ENCODE results near the gene DOCK4.

The DOCK4 gene

DNA sequence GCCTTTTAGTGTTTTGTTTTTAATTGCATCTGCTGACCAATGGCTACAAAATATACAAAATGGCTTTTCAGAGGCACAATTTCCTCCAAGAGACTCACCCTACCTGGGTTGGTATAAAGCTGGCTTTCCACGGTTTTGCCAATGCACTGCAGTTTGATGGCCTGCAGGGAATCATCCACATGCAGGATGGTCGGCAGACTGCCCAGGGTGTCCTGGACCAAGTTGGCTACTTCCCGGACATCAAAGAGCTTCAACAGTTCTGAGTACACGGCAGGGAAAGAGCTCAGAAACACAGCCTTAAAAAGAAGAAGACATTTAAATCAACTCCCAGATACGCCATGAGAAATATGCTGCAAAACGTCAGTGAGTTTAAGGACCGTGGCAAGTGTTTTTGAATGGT lies 342.9 kb downstream of the DOCK4 start:
- DNase-seq (ENCODE audit: low read depth, low spot score), result no peak

DNA sequence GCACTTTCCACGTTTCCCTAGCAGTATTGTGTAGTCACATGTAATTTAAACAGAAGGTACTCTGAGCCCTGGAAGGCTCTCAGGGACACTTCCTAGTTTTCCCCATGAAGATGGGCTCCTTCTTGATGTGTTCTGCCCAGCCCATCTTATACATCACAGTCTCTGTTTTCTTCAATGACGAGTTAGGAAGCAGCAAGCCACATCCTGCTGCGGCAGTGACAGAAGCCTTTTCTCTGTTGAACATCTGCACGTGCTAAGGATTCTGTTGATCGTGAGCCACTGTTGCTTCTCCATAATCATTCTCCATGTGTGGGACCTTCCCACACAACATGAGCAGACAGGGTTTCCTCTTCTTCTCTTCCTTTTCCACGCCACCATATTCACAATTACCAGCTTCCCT lies 346.0 kb downstream of the DOCK4 start:
- no peak for DNase-seq (ENCODE audit: low read depth, low spot score)

DNA sequence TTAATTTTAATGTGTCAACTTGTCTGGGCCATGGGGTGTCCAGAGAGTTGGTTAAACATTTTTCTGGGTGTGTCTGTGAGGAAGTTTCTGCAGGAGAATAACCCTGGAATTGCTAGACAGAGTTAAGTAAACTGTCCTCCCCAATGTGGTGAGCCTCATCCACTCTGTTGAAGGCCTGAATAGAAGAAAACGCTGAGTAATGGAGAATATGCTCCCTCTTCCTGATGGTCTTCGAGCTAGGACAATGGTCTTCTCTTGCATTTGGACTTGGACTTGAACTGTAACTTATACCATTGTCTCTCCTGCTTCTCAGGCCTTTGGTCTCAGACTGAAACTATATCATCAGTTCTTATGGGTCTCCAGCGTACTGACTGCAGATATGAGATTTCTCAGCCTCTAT lies 347.9 kb downstream of the DOCK4 start:
- DNase-seq (ENCODE audit: low read depth, low spot score), result no peak

DNA sequence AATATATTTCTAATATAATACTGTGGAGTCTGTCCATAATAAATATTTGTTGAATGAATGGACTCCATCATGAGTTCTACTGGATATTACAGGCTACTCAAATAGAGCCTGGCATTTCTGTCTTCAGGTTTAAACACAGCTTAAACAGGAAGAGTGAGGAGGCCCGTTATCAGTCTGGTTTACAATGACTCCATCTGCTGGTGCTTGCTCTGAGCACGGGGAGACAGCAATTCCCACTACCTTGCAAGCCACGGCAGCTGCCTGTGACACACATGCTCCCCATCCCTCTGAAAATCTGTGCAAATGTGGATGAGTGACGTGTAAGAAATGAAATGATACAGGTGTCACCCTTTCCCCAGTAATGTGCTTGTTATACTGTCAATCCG lies 350.4 kb downstream of the DOCK4 start:
- no peak for DNase-seq (ENCODE audit: low read depth, low spot score)

DNA sequence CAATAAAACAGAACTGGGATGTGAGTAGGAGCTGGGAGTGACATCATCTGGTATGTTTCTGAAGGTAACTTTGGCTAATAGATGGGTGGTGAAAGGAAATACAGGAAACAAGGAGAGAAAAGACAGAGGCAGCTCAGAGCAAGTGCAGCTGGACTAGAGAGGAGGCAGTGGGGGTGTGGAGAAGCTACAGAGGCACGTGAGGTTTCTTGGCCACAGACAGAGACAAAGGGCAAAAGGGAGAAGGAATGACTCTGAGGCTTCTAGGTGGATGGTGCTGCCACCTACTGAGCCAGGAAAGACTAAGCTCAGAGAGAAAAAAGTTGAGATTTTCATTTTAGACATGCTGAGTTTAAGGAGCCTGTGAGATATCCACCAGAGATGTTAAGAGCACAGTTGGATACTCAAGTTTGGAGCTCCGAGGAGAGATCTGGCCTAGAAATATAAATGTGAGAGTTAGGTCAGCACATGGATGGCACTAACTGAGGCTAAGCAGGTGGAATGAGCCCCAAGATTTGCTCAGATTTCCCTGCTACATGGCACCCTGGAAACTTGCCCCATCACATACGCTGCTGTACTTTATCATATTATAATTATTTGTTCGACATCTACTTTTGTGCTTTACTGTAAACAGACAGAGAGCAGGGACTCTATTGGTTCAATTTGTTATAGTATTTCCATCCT lies 350.9 kb downstream of the DOCK4 start:
- peak; percentile 57 for DNase-seq (ENCODE audit: low read depth, low spot score)

DNA sequence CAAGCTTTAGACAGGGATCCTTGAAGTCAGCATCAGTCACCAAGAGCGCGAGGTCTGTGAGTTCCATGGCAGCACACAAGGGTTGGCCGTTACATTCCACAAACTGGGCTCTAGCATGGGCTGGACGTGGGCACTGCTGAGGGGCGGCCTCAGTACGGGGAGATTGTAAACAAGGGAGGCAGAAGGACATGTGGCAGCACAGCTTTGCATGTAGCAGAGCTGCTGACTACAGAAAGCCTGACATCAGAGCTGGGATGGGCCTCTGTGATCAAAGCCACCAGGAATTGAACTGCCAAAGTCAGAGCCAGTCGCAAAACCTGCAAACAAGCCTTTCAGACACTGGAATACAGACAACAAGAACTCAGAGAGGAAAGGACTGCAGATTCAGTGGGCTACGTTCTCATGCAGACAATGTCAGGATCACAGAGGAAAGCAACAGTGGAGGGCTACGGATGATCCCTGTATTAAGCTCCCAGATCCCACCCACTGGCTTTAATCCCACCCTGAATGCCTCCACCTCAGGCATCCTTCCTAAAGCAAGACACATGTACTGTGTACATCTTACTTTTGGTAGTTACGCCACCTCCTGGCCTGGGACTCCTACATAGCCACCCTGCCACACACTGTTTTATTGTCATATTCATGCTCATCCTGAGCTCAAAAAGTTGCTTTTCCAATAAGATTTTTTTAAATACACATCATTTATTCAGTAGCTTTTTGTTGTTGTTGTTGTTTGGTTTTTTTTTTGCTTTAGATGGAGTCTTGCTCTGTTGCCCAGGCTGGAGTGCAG lies 352.8 kb downstream of the DOCK4 start:
- DNase-seq (ENCODE audit: low read depth, low spot score), result no peak

DNA sequence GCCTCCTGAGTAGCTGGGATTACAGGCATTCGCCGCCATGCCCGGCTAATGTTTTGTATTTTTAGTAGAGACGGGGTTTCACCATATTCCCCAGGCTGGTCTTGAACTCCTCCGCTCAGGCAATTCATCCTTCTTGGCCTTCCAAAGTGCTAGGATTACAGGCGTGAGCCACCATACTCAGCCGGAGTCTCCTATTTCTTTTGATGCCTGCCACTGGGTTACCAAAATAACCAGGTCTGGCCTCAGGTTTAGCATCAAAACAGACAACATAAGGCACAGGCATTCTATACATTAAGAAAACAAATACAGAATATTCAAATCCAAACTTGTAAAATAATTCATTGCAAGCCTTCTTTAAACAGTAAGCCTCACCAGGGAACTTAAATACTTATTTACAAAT lies 354.1 kb downstream of the DOCK4 start:
- DNase-seq (ENCODE audit: low read depth, low spot score), result no peak

DNA sequence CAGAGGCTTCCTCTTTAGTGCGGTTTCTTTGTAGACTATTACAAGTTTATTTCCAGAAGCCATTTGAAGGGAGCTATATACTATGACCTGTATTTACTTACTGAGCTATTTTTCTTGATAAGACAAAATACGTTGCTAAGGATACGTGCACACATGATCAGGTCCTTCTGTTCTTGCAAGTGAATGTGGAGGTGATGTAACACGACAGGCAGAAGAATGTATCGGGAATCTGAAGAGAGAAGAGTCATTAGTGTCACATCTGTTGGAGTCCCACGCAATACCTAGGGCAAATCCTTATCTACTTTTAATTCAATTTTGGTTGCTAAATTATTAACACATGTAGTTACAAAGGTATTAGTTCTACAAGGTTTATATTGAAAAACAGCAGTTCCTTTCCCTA lies 359.3 kb downstream of the DOCK4 start:
- DNase-seq (ENCODE audit: low read depth, low spot score), result no peak

DNA sequence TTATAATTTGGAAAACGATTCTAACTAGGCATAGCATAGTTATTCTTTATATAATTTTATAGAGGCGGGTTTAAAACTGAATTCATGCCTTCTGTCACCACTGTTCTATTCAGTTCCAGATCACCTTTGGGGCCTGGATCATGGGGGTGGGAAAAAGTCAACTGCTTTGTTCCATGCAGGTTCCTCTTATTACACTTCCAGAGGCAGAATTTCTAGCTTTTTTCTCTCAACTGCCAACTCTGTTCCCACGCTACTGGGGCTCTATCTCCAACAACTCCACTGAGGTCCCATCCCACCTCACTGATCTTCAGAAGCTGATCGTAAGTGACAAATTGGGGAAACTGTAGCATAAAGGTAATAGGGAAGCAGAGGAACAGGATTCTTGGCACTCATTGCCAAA lies 360.3 kb downstream of the DOCK4 start:
- no peak for DNase-seq (ENCODE audit: low read depth, low spot score)

DNA sequence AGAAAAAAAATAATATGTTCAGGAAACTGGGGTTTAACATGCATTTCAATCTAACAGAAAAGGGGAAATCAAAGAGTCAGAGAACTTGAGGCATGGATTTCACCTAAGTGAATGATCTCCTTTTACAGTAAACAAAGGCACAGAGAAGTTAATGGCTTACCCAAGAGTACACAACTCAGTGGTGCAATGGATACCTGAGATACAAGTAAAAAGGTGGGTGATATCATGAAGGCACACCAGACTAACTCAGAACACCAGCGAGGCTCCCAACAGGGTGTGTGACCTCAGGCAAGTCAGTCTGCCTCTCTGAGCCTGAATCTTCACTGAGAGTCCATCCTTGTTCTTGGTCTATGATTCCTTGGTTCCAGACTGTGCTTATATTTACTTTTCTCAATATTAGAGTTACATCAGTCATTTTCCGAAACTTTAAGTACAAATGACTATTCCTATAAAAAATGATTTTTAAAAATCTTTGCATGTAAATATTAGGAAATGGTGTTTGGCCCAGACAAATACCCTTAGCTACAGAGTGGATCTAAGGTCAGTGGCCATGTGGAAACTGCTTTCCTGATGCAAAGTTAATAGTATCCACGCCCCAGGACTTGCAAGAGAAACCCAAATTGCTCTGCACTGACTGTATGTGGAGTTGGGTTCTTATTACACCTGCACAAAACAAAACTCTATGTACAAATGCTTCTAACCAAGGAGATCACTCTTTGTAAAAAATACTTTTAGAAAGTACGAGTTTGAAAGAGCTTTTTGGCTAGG lies 361.1 kb downstream of the DOCK4 start:
- DNase-seq (ENCODE audit: low read depth, low spot score), result no peak

DNA sequence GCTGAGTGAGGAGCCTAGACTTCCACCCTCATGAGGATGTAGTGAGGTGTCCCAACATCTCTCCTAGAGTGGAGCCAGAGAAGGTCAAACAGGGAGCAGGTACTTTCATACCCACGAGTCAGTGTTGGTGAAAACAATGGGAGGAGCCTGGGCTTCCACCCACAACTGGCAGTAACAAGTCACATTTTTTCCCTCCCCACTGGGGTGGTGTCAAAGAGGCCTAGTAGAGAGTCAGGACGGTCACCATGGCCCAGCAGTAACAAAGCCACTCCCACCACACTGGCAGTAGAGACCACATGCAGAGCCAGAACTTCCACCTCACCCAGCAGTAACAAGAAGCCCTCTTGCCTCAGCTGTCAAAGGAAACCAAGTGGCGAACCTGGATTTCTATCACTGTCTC lies 363.7 kb downstream of the DOCK4 start:
- no peak for DNase-seq (ENCODE audit: low read depth, low spot score)

DNA sequence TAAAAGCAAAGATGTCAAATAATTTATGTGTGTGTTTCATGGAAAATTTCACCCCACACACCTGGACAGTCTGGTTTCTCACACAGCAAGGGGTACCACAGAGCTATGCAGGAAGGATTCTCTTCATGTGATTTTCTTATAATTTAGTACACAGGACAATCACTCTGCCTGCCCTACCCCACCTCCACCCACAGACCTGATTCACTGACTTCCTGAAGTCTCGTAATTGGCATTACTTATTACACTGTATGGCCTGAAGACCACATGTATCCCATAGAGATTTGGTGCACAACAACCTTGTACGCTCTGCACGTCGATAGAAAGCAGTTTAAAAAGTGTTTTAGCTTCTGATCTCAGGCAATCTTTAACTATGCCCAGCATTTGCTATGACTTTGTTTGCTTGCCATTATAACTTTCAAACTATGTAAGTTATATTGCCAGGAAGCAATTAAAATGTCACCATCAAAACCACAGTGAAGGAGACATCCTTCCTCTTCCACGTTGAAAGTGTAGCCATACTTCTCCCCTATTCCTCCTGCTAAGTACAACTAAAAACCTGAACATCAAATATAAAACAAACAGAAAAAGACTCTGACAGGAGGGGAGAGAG lies 364.5 kb downstream of the DOCK4 start:
- no peak for DNase-seq (ENCODE audit: low read depth, low spot score)

DNA sequence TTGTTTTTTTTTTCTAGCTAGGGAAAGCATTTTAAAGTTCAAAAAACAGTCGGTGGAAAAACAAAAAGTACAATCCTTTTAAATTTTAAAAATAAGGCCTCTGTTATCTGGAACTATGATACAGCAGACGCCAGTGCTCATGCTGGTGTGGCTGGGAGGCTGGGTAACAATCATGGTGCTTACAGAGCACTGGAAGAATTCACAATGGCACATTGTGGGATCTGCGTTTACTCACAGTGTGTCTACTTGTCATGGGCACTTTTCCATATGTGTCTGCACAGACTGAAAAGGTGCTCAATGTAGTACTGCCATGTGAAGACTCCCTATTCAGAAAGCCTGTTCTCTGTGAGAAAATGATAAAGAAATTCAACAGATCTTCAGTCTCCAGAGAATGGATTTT lies 365.7 kb downstream of the DOCK4 start:
- DNase-seq (ENCODE audit: low read depth, low spot score), result no peak

DNA sequence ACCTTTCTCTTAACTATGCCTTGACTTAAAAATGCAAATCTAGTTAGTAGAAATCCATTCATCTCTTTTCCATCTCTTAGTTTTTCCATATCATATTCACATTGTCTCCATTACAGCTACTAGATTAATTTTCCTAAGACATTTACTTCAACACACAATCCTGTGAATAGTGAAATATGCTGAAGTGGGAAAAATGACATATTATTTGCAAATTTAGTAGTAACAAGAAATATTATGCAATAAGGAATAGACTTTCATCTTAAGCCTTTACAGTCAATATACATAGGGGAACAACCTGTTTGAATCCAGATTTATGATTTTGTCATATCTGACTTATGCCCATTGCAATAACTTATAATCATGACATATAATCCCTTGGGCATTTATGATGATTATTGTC lies 366.9 kb downstream of the DOCK4 start:
- no peak for DNase-seq (ENCODE audit: low read depth, low spot score)

DNA sequence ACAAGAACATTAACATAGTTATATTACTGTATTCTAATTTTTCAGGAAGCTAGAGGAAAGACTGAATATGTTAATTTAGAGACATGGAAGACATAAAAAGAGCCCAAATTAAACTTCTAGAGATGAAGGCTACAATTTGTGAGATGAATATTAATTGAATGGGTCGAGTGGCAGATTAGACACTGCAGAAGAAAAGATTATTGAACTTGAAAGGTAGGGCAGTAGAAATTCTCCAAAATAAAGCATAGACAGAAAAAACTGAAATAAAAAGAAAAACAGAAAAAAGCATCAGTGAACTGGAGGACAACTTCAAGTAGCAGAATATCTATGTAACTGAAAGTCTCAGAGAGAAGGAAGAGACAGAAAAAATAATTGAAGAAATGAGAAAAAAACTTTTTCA lies 369.6 kb downstream of the DOCK4 start:
- no peak for DNase-seq (ENCODE audit: low read depth, low spot score)

DNA sequence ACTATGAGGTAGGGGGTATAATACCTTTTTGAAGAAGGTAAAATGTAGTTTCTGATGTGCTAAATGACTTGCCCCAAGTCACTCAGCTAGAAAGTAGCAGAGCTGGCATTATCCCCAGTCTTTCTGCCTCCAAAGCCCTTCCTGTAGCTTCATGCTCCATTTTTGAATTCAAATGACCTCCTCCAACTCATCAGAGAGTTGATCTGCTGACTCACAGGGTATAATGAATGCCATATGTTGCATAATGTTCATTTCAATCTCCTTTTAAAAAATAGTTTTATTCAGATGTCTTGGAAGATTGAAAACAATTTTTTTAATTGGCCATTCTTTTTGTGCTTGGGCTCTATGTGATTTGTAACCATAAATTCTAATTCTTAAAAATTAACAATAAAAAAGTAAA lies 371.1 kb downstream of the DOCK4 start:
- peak; percentile 60 for DNase-seq (ENCODE audit: low read depth, low spot score)

DNA sequence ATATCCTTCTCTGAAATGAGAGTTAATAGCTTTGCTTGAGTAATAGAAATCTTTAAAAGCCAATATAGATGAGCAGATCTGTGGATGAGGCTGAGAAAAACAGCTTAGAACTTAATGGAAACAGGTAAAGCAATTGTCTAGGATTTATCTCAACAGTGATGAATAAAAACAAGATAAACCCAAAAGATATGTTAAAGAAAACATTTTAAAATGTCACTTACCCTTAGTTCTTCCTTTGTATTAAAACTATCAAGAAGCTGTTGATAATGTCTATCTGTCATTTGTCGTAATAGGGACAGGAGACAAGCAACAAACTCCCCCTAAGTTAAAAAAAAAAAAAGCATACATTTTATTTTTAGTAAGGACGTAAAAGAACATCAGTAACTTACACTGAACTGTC lies 371.8 kb downstream of the DOCK4 start:
- DNase-seq (ENCODE audit: low read depth, low spot score), result no peak

DNA sequence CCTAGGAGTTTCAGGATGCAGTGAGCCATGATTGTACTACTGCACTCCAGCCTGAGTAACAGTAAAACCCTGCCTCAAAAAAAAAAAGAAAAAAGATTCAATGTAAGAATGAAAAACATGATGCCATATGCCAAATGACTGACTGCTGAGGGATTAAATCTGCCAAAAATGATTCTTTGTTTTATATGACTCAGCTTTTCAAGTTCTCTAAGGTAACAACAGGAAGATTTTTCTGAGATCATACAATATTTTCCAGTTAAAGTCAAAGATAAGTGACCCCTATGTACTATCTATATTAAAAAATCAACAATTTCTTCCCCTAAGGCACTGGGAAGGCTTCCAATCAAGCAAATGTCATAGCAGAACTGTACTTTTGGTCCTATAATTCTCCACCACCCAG lies 372.7 kb downstream of the DOCK4 start:
- no peak for DNase-seq (ENCODE audit: low read depth, low spot score)

DNA sequence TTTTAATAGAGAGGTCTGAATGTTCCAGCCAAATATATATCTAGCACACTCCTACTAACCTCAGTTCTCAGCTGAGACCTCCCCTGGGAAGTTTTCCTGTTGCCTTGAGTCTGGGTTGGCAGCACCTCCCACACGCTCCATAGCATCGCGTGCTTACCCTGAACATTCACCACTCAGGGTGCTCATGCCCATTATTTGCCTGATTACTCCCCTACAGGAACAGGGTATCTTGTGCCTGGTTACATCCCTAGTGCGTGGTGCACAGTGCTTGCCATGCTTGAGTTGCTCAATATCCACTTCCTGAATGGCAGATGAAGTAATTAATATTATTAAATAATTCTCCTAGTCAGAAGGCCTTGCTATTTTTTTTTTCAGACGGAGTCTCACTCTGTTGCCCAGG lies 374.0 kb downstream of the DOCK4 start:
- DNase-seq (ENCODE audit: low read depth, low spot score), result no peak

DNA sequence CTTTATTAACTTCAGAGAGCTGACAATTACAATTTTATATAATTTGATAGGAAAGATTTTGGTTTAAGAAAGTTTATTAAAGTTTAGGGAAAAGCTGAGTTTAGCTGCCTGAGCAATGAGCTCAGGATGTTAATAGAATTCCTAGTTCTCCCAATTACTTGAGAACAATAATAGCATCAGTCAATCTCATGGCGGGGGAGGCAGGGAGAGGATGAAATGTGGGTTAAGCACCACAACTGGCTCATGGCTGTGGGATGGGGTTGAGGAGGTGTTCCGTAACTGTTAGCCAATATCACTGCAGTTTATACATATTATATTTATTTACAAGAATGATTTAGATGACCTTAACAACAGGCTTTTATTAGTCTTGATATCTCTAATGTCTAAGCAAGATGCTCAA lies 377.0 kb downstream of the DOCK4 start:
- no peak for DNase-seq (ENCODE audit: low read depth, low spot score)

DNA sequence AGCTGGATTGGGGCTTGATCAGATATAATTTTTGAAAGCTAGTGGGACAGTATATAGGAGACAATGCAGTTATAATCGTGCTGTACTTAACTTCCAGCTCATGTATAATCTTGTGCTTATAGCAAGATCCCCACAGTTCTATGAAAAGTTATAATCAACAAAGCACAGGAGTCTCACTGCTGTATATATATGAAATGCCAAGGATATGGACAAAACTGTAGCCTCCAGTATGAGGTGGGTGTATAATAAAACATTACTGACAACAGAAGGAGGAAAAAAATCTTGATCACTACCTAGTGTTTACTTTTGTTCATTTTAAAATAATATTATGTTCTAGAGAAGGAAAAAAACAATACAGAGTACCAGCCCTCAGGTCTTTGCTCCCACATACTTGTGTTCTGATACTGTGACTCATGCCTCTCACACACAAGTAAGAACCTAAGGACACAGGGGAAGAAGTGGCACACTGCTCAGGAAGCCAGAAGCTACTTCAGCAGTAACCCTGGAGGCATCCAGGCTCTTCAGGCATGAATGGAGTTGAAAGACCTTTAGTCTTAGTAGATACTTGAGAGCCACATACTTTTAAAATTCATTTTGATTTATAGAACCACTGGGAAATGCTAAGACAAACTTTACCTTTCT lies 378.2 kb downstream of the DOCK4 start:
- DNase-seq (ENCODE audit: low read depth, low spot score), result no peak

DNA sequence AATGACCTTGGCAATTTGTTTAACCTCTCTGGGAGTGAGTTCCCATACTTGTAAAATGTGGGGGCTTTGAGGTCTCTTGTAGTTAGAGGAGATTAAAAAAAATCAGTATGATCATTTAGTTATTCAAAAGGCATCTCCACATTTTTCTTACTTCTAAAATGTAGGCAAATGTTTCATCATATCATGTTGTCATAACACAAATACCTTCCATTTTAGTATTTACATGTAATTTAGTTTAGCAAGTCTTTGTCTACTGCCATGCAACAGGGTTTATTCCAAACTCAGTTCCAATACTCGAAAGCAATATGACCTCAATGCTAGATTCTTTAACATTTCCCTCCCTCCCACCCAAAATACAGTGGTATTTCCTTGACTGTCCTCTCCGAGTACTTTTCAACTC lies 381.2 kb downstream of the DOCK4 start:
- DNase-seq (ENCODE audit: low read depth, low spot score), result no peak
